ENCODE data around the gene EIF4G3. TPM values are rescaled to one million over a fixed set of nuclear protein-coding genes. Genes with fewer than 3 reads are reported as not detected.
"Not testable (repeated sequence)": the region's sequence is repeated elsewhere in the genome, so short reads cannot be mapped to it uniquely, and the experiment has no call there.

EIF4G3 gene
- polyA plus RNA-seq, 4 donors: 10.8 to 32.1 (median 20.1) TPM

DNA sequence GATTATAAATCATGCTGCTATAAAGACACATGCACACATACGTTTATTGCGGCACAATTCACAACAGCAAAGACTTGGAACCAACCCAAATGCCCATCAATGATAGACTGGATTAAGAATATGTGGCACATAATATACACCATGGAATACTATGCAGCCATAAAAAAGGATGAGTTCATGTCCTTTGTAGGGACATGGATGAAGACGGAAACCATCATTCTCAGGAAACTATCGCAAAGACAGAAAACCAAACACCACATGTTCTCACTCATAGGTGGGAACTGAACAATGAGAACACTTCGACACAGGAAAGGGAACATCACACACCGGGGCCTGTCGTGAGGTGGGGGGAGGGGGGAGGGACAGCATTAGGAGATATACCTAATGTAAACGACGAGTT is 82.4 kb downstream of the EIF4G3 start:
- not testable (repeated sequence) for FAIRE-seq; H3K27me3 ChIP-seq (ENCODE audit: control insufficient read depth in 3 of 3, insufficient read depth in 3 of 3, low read length in 3 of 3); H3K9me3 ChIP-seq (ENCODE audit: control insufficient read depth in 2 of 2, insufficient read depth in 1 of 2, low read depth in 1 of 2, low read length in 1 of 2); DNase-seq; H3K4me3 ChIP-seq (ENCODE audit: low read depth in 1 of 3, low read length in 3 of 3); H3K4me1 ChIP-seq (ENCODE audit: control insufficient read depth in 3 of 3, insufficient read depth in 2 of 3, low read depth in 1 of 3, low read length in 2 of 3); H3K36me3 ChIP-seq (ENCODE audit: control insufficient read depth in 3 of 3, insufficient read depth in 2 of 3, low read depth in 1 of 3, low read length in 3 of 3); H3K27ac ChIP-seq (ENCODE audit: low read depth in 1 of 3, low read length in 2 of 3)
- 78 to 91% (median 81%) methylated on average over 7 of the region's 9 CpGs for WGBS, 3 donors

DNA sequence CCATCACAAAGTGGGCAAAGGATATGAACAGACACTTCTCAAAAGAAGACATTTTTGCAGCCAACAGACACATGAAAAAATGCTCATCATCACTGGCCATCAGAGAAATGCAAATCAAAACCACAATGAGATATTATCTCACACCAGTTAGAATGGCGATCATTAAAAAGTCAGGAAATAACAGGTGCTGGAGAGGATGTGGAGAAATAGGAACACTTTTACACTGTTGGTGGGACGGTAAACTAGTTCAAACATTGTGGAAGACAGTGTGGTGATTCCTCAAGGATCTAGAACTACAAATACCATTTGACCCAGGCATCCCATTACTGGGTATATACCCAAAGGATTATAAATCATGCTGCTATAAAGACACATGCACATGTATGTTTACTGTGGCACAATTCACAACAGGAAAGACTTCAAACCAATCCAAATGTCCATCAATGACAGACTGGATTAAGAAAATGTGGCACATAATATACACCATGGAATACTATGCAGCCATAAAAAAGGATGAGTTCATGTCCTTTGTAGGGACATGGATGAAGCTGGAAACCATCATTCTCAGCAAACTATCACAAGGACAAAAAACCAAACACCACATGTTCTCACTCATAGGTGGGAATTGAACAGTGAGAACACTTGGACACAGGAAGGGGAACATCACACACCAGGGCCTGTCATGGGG is 83.3 kb downstream of the EIF4G3 start:
- H3K4me3 ChIP-seq (ENCODE audit: low read depth in 1 of 3, low read length in 3 of 3); DNase-seq; H3K4me1 ChIP-seq (ENCODE audit: control insufficient read depth in 3 of 3, insufficient read depth in 2 of 3, low read depth in 1 of 3, low read length in 2 of 3); H3K27ac ChIP-seq (ENCODE audit: low read depth in 1 of 3, low read length in 2 of 3); H3K36me3 ChIP-seq (ENCODE audit: control insufficient read depth in 3 of 3, insufficient read depth in 2 of 3, low read depth in 1 of 3, low read length in 3 of 3); FAIRE-seq; H3K27me3 ChIP-seq (ENCODE audit: control insufficient read depth in 3 of 3, insufficient read depth in 3 of 3, low read length in 3 of 3); H3K9me3 ChIP-seq (ENCODE audit: control insufficient read depth in 2 of 2, insufficient read depth in 1 of 2, low read depth in 1 of 2, low read length in 1 of 2): not testable (repeated sequence)
- whole genome bisulfite sequencing, 3 donors: 82 to 97% (median 88%) methylated on average over 1 to 2 of the region's 2 CpGs

DNA sequence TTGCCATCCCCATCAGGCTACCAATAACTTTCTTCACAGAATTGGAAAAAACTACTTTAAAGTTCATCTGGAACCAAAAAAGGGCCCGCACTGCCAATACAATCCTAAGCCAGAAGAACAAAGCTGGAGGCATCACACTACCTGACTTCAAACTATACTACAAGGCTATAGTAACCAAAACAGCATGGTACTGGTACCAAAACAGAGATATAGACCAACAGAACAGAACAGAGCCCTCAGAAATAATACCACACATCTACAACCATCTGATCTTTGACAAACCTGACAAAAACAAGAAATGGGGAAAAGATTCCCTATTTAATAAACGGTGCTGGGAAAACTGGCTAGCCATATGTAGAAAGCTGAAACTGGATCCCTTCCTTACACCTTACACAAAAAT is 84.2 kb downstream of the EIF4G3 start:
- not testable (repeated sequence) for H3K9me3 ChIP-seq (ENCODE audit: control insufficient read depth in 2 of 2, insufficient read depth in 1 of 2, low read depth in 1 of 2, low read length in 1 of 2); FAIRE-seq; H3K27me3 ChIP-seq (ENCODE audit: control insufficient read depth in 3 of 3, insufficient read depth in 3 of 3, low read length in 3 of 3); H3K36me3 ChIP-seq (ENCODE audit: control insufficient read depth in 3 of 3, insufficient read depth in 2 of 3, low read depth in 1 of 3, low read length in 3 of 3); H3K4me3 ChIP-seq (ENCODE audit: low read depth in 1 of 3, low read length in 3 of 3); DNase-seq; H3K4me1 ChIP-seq (ENCODE audit: control insufficient read depth in 3 of 3, insufficient read depth in 2 of 3, low read depth in 1 of 3, low read length in 2 of 3); H3K27ac ChIP-seq (ENCODE audit: low read depth in 1 of 3, low read length in 2 of 3)
- 96 to 100% (median 97%) methylated on average over 1 of the region's 2 CpGs for WGBS, 3 donors

DNA sequence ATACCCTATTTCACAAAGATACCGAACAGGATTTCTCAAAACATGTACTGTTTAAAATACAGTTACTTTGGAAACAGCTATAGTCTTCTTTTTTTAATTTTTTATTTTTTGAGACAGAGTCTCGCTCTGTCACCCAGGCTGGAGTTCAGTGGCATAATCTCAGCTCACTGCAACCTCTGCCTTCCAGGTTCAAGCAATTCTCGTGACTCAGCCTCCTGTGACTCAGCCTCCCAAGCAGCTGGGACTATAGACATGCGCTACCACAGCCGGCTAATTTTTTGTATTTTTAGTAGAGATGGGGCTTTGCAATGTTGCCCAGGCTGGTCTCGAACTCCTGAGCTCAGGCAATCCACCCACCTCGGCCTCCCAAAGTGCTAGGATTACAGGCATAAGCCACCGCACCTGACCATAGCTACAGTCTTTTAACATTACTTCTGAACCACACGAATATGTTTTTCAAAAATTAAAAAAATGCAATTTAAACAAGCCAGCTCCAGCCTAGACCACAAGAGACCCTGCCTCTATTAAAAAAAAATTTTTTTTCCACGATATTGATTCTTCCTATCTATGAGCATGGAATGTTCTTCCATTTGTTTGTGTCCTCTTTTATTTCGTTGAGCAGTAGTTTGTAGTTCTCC is 85.5 kb downstream of the EIF4G3 start:
- H3K9me3 ChIP-seq (ENCODE audit: control insufficient read depth in 2 of 2, insufficient read depth in 1 of 2, low read depth in 1 of 2, low read length in 1 of 2); DNase-seq; H3K36me3 ChIP-seq (ENCODE audit: control insufficient read depth in 3 of 3, insufficient read depth in 2 of 3, low read depth in 1 of 3, low read length in 3 of 3); H3K27me3 ChIP-seq (ENCODE audit: control insufficient read depth in 3 of 3, insufficient read depth in 3 of 3, low read length in 3 of 3); H3K4me1 ChIP-seq (ENCODE audit: control insufficient read depth in 3 of 3, insufficient read depth in 2 of 3, low read depth in 1 of 3, low read length in 2 of 3); H3K4me3 ChIP-seq (ENCODE audit: low read depth in 1 of 3, low read length in 3 of 3); H3K27ac ChIP-seq (ENCODE audit: low read depth in 1 of 3, low read length in 2 of 3); FAIRE-seq: not testable (repeated sequence)
- WGBS, 3 donors: 84 to 90% (median 87%) methylated on average over 11 of the region's 11 CpGs

DNA sequence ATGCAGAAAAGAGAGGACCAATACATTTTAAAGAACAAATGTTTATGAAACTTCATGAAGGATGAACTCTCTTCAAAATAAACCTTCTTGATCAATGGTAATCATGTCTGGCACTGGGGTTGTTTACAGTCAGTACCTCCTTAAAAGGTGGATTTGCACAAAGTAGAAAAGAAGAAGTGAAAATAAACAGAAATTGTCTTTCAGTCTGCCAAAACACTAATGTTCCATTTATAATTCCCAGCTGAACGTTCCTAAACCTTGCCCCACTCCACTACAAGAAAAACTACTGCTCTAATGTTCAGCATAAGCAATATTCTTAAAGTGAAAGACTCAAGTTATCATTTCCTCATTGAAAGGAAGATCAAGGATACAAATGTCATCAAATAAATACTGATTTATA is 86.2 kb downstream of the EIF4G3 start:
- Histone ChIP-seq H3K36me3 (ENCODE audit: control insufficient read depth in 3 of 3, insufficient read depth in 2 of 3, low read depth in 1 of 3, low read length in 3 of 3) (peaks cover 2 to 12% (median 2%) of the 10 kb centered on the region in 3 donors), H3K9me3 (ENCODE audit: control insufficient read depth in 2 of 2, insufficient read depth in 1 of 2, low read depth in 1 of 2, low read length in 1 of 2) (no peaks in the 10 kb centered on the region), H3K4me3 (ENCODE audit: low read depth in 1 of 3, low read length in 3 of 3) (no peak overlapping the region), H3K27me3 (ENCODE audit: control insufficient read depth in 3 of 3, insufficient read depth in 3 of 3, low read length in 3 of 3) (no peaks in the 10 kb centered on the region), H3K27ac (ENCODE audit: low read depth in 1 of 3, low read length in 2 of 3) (no peak overlapping the region), H3K4me1 (ENCODE audit: control insufficient read depth in 3 of 3, insufficient read depth in 2 of 3, low read depth in 1 of 3, low read length in 2 of 3) (no peaks in the 10 kb centered on the region)
- FAIRE-seq: no peak
- no peak for DNase-seq
- WGBS, 3 donors: 11 to 30% (median 24%) methylated on average over 1 of the region's 1 CpG

DNA sequence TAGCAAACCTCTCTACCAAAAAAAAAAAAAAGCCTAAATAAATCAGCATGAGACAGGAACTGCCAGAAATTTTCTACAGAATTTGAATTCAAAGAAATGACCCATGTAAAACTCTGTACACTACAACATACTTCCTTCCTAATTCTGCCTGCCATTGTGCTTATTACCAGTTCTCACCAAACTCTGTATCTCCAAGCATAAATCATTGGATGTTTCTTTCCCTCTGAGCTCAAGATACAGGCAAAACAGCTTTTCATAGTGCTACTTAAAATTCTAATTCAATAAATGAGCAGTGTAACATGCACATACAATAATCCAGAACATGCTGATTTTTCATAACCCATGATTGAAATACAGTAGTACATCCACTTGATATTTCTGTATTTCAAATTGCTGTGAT is 87.0 kb downstream of the EIF4G3 start:
- FAIRE-seq (no peak), DNase-seq (no peak)
- H3K4me1 ChIP-seq (ENCODE audit: control insufficient read depth in 3 of 3, insufficient read depth in 2 of 3, low read depth in 1 of 3, low read length in 2 of 3): no peaks in the 10 kb centered on the region
- no peaks in the 10 kb centered on the region for H3K27me3 ChIP-seq (ENCODE audit: control insufficient read depth in 3 of 3, insufficient read depth in 3 of 3, low read length in 3 of 3)
- peaks cover 2 to 15% (median 3%) of the 10 kb centered on the region in 3 donors for H3K36me3 ChIP-seq (ENCODE audit: control insufficient read depth in 3 of 3, insufficient read depth in 2 of 3, low read depth in 1 of 3, low read length in 3 of 3)
- H3K9me3 ChIP-seq (ENCODE audit: control insufficient read depth in 2 of 2, insufficient read depth in 1 of 2, low read depth in 1 of 2, low read length in 1 of 2): no peaks in the 10 kb centered on the region
- H3K27ac ChIP-seq (ENCODE audit: low read depth in 1 of 3, low read length in 2 of 3): no peak overlapping the region
- H3K4me3 ChIP-seq (ENCODE audit: low read depth in 1 of 3, low read length in 3 of 3): no peak overlapping the region

DNA sequence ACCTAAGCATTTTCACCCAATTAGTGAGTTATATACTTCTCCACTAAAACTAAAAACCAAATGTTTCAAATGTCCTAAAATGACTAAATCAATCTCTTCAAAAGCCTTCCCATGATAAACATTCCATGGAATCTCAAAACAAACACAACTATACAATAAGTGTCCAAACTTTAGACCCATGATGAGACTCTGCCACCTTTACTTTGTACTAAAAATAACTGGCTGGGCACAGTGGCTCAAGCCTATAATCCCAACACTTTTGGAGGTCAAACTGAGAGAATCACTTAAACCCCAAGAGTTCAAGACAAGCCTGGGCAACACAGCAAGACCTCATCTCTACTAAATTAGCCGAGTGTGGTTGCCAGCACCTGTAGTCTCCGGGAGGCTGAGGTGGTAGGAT is 87.4 kb downstream of the EIF4G3 start:
- no peak for FAIRE-seq
- no peaks in the 10 kb centered on the region for H3K4me1 ChIP-seq (ENCODE audit: control insufficient read depth in 3 of 3, insufficient read depth in 2 of 3, low read depth in 1 of 3, low read length in 2 of 3)
- H3K36me3 ChIP-seq (ENCODE audit: control insufficient read depth in 3 of 3, insufficient read depth in 2 of 3, low read depth in 1 of 3, low read length in 3 of 3): peaks cover 2 to 15% (median 3%) of the 10 kb centered on the region in 3 donors
- H3K27me3 ChIP-seq (ENCODE audit: control insufficient read depth in 3 of 3, insufficient read depth in 3 of 3, low read length in 3 of 3): no peaks in the 10 kb centered on the region
- H3K4me3 ChIP-seq (ENCODE audit: low read depth in 1 of 3, low read length in 3 of 3): no peak overlapping the region
- DNase-seq: no peak
- no peaks in the 10 kb centered on the region for H3K9me3 ChIP-seq (ENCODE audit: control insufficient read depth in 2 of 2, insufficient read depth in 1 of 2, low read depth in 1 of 2, low read length in 1 of 2)
- WGBS, 3 donors: 89 to 96% (median 94%) methylated on average over 2 of the region's 2 CpGs
- H3K27ac ChIP-seq (ENCODE audit: low read depth in 1 of 3, low read length in 2 of 3): no peak overlapping the region

DNA sequence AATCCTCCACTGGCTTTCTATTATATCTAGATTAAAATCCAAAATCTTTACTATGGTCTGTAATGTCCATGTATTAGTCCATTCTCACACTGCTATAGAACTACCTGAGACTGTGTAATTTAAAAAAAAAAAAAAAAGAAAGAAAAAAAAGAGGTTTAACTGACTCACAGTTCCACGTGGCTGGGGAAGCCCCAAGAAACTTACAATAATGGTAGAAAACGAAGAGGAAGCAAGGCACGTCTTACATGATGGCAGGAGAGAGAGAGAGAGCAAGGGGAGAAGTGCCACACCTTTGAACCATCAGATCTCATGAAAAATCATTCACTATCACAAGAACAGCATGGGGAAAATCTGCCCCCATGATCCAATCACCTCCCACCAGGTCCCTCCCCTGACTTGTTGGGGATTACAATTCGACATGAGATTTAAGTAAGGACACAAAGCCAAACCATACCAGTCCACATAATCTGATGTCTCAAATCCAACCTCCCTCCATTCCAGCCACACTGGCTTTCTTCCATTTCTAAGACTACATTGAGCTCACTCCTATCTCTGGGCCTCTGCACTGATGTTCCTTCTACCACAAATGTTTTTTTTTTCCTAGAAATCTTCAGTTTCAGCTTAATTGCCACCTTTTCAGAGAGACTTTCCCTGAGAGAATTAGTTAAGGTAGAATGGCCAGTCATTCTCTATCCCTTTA is 92.4 kb downstream of the EIF4G3 start:
- FAIRE-seq: no peak
- no peaks in the 10 kb centered on the region for H3K27me3 ChIP-seq (ENCODE audit: control insufficient read depth in 3 of 3, insufficient read depth in 3 of 3, low read length in 3 of 3)
- no peak for DNase-seq
- H3K36me3 ChIP-seq (ENCODE audit: control insufficient read depth in 3 of 3, insufficient read depth in 2 of 3, low read depth in 1 of 3, low read length in 3 of 3): peaks cover 2 to 33% (median 3%) of the 10 kb centered on the region in 3 donors
- H3K4me1 ChIP-seq (ENCODE audit: control insufficient read depth in 3 of 3, insufficient read depth in 2 of 3, low read depth in 1 of 3, low read length in 2 of 3): no peaks in the 10 kb centered on the region
- no peak overlapping the region for H3K27ac ChIP-seq (ENCODE audit: low read depth in 1 of 3, low read length in 2 of 3)
- H3K4me3 ChIP-seq (ENCODE audit: low read depth in 1 of 3, low read length in 3 of 3): no peak overlapping the region
- 60 to 66% (median 64%) methylated on average over 4 of the region's 4 CpGs for WGBS, 3 donors
- H3K9me3 ChIP-seq (ENCODE audit: control insufficient read depth in 2 of 2, insufficient read depth in 1 of 2, low read depth in 1 of 2, low read length in 1 of 2): no peaks in the 10 kb centered on the region

Measured in small intestine (tissue), 7 donors.